K562 (cell line): ENCODE measurements around the gene CERS3.

ENCODE experiments used
- CHD2 ChIP-seq: IDR thresholded peaks from 2 replicates; pipeline ENCODE4 v1.6.1; 2011; ENCODE audit warnings: low read depth, low read length
- HMG20A ChIP-seq: fragments of 450-650 bp; formaldehyde crosslinking; conservative IDR thresholded peaks from 2 replicates; pipeline ENCODE4 v1.4.0; 2020; ENCODE audit warnings: mild to moderate bottlenecking, mixed read lengths
- KLF1 ChIP-seq: fragments of 450-650 bp; IDR thresholded peaks from 2 replicates; pipeline ENCODE4 v1.6.1; 2016; ENCODE audit warnings: missing genetic modification characterization, missing compliant biosample characterization
- MAFK ChIP-seq: IDR thresholded peaks from 2 replicates; pipeline ENCODE4 v1.6.1; 2011; ENCODE audit warnings: low read length, improper control_type of control experiment
- POLR2A ChIP-seq: fragments of 450-650 bp; conservative IDR thresholded peaks from 2 replicates; pipeline ENCODE4 v1.6.1; 2016
- SMAD1 ChIP-seq: fragments of 150-350 bp; IDR thresholded peaks from 2 replicates; pipeline ENCODE4 v1.6.1; 2014; ENCODE audit warnings: low read length, low read depth; ENCODE audit not compliant: partially characterized antibody
- STAG1 ChIP-seq: sonication (generic); formaldehyde crosslinking; IDR thresholded peaks from 2 replicates; pipeline ENCODE4 v1.5.0; 2020; ENCODE audit warnings: missing genetic modification reagents, borderline replicate concordance
- TF ChIP-seq, protein P1 (sequence below), 3 experiments: IDR thresholded peaks in 2 of 3; conservative IDR thresholded peaks in 1 of 3; 2 replicates each; pipeline ENCODE4 v1.5.1; 2011 to 2012; ENCODE audit warnings: low read length in 3 of 3, mild to moderate bottlenecking in 3 of 3, control low read depth in 2 of 3, improper control_type of control experiment in 1 of 3, inconsistent platforms in 1 of 3, low read depth in 1 of 3, mixed read lengths in 1 of 3, moderate library complexity in 1 of 3; ENCODE audit not compliant: insufficient read depth in 2 of 3

DNA sequence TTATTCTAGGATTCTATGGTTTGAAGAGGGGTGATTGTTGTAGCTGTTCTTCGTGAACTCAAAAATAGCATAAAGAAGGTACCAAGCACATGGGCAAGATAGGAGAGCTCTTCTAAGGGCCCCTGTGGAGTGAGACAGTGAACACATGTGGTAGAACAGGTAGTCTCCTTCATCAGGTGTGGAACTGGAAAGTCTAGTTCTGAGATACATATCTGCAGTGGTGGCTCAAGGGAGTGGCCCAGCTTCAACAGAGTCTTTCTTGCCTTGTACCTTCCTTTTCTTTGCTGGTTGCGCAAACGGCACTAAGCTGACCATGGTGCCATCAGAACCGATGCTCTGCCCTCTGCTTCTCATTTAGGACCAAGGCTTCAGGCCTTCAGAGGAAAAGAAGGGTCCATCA is 65.2 kb downstream of the CERS3 start:
- TF ChIP-seq SMAD1 (no peak), MAFK (no peak), POLR2A (no peak), KLF1 (no peak), CHD2 (no peak), STAG1 (CRISPR knock-in tag) (no peak), HMG20A (CRISPR knock-in tag) (no peak)
- TF ChIP-seq, protein P1, sequence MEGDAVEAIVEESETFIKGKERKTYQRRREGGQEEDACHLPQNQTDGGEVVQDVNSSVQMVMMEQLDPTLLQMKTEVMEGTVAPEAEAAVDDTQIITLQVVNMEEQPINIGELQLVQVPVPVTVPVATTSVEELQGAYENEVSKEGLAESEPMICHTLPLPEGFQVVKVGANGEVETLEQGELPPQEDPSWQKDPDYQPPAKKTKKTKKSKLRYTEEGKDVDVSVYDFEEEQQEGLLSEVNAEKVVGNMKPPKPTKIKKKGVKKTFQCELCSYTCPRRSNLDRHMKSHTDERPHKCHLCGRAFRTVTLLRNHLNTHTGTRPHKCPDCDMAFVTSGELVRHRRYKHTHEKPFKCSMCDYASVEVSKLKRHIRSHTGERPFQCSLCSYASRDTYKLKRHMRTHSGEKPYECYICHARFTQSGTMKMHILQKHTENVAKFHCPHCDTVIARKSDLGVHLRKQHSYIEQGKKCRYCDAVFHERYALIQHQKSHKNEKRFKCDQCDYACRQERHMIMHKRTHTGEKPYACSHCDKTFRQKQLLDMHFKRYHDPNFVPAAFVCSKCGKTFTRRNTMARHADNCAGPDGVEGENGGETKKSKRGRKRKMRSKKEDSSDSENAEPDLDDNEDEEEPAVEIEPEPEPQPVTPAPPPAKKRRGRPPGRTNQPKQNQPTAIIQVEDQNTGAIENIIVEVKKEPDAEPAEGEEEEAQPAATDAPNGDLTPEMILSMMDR (IDR thresholded peaks at IDR 0.05 in 2 of 3, conservative IDR thresholded peaks at IDR 0.05 in 1 of 3; ENCODE audit: insufficient read depth in 2 of 3, low read depth in 1 of 3, low read length in 3 of 3) = no peak
